ENCODE data around the gene FIGN. TPM values are rescaled to one million over a fixed set of nuclear protein-coding genes. Genes with fewer than 3 reads are reported as not detected.

The FIGN gene
- total and polyA plus RNA-seq, 2 experiments from 2014 or later = 1.4 to 4.5 TPM

DNA sequence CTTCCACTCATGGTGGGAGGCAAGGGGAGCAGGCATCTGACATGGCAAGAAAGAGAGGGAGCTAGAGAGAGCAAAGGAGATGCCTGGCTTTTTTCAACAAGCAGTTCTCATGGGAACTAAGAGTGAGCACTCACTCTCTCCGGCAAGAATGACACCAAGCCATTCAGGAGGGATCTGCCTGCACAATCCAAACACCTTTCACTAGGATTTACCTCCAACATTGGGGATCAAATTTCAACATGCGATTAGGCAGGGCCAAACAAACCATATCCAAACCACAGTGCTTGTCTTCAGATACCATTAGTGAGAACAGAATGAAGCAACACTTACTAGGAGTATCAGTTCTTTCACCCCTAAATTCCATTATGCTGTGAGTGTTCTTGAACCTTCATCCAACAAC lies 77.3 kb downstream of the FIGN start:
- Histone ChIP-seq H3K9me3 (ENCODE audit: low read depth) (no peaks in the 10 kb centered on the region), H3K4me1 (ENCODE audit: insufficient read depth) (no peaks in the 10 kb centered on the region), H2AFZ (no peak overlapping the region), H4K20me1 (ENCODE audit: insufficient read depth, poor library complexity, severe bottlenecking) (no peaks in the 10 kb centered on the region), H3K36me3 (replicated peaks; ENCODE audit: insufficient read depth, low read depth) (no peaks in the 10 kb centered on the region), H3K4me2 (no peak overlapping the region), H3K4me3 (no peak overlapping the region), H3K9me2 (replicated peaks; ENCODE audit: insufficient read depth) (no peaks in the 10 kb centered on the region), H3K79me2 (no peaks in the 10 kb centered on the region), H3K27ac (no peak overlapping the region), H3K27me3 (no peaks in the 10 kb centered on the region)
- WGBS (ENCODE audit: low lambda C conversion rate, missing lambda C conversion rate) = 27% methylated on average over 2 of the region's 2 CpGs
- DNase-seq (ENCODE audit: low spot score) = no peak
- TF ChIP-seq EZH2 (IDR thresholded peaks at IDR 0.05; ENCODE audit: borderline replicate concordance) (no peak), EZH2phosphoT487 (IDR thresholded peaks at IDR 0.05; ENCODE audit: low read depth, severe bottlenecking, unreplicated experiment) (no peak)
- TF ChIP-seq, protein P1, sequence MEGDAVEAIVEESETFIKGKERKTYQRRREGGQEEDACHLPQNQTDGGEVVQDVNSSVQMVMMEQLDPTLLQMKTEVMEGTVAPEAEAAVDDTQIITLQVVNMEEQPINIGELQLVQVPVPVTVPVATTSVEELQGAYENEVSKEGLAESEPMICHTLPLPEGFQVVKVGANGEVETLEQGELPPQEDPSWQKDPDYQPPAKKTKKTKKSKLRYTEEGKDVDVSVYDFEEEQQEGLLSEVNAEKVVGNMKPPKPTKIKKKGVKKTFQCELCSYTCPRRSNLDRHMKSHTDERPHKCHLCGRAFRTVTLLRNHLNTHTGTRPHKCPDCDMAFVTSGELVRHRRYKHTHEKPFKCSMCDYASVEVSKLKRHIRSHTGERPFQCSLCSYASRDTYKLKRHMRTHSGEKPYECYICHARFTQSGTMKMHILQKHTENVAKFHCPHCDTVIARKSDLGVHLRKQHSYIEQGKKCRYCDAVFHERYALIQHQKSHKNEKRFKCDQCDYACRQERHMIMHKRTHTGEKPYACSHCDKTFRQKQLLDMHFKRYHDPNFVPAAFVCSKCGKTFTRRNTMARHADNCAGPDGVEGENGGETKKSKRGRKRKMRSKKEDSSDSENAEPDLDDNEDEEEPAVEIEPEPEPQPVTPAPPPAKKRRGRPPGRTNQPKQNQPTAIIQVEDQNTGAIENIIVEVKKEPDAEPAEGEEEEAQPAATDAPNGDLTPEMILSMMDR (IDR thresholded peaks at IDR 0.05; ENCODE audit: poor library complexity) = no peak

DNA sequence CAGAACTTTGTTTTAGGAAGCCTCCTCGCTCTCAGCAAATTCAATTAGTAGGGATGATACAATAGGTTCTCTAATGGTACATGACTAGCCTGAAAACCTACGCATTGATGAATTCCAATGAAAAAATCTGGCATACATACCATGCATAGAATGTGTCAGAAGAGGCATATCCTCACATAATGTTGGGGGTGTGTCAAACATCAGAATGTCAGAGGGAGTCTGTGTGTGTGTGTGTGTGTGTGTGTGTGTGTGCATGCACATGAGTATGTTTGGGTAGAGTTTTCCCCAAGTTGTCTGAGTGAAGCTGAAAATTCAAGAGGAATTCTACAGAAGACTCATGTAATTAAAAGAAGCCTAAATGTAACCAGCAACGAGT lies 78.5 kb downstream of the FIGN start:
- H3K36me3 ChIP-seq (replicated peaks; ENCODE audit: insufficient read depth, low read depth) = no peaks in the 10 kb centered on the region
- H3K4me2 ChIP-seq = no peak overlapping the region
- no peaks in the 10 kb centered on the region for H4K20me1 ChIP-seq (ENCODE audit: insufficient read depth, poor library complexity, severe bottlenecking)
- no peak for TF ChIP-seq EZH2phosphoT487 (IDR thresholded peaks at IDR 0.05; ENCODE audit: low read depth, severe bottlenecking, unreplicated experiment)
- TF ChIP-seq, protein P1 (IDR thresholded peaks at IDR 0.05; ENCODE audit: poor library complexity) = no peak
- no peak for TF ChIP-seq EZH2 (IDR thresholded peaks at IDR 0.05; ENCODE audit: borderline replicate concordance)
- no peaks in the 10 kb centered on the region for H3K79me2 ChIP-seq
- no peaks in the 10 kb centered on the region for H3K9me3 ChIP-seq (ENCODE audit: low read depth)
- no peaks in the 10 kb centered on the region for H3K9me2 ChIP-seq (replicated peaks; ENCODE audit: insufficient read depth)
- no peak overlapping the region for H3K4me3 ChIP-seq
- no peak overlapping the region for H2AFZ ChIP-seq
- no peak for DNase-seq (ENCODE audit: low spot score)
- H3K27me3 ChIP-seq = no peaks in the 10 kb centered on the region
- H3K4me1 ChIP-seq (ENCODE audit: insufficient read depth) = no peaks in the 10 kb centered on the region
- WGBS (ENCODE audit: low lambda C conversion rate, missing lambda C conversion rate) = 87% methylated on average over 3 of the region's 3 CpGs
- H3K27ac ChIP-seq = no peak overlapping the region

DNA sequence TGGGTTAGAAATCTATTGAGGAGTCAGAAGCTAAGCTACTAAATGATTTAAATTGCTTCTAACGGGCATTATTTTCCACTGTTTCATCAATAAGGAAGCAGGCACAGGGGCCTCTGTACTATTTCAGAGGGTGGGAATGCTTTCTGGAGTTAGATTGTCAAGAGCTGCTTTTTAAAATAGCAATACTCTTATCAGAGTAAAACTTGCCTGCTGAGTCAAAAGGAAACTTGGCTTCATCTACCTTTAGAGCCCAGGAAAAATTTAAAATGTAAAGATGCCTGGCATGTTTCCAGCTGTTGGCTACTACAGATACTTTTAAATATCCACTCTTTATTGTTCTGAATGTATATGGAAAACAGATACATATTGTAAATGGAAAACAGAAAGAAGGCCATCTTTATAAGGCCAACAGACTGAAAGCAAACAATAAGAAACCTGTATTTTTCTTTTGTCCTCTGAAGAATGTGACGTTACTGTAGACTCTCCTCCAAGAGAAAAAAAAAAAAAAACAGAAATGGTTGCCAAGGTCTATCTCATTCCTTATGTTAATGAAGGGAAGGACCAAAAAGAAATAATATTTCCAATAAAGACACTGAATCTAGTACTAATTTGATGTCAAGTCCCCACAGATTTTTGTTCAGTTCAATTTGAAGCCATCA lies 79.1 kb downstream of the FIGN start:
- no peaks in the 10 kb centered on the region for H3K9me2 ChIP-seq (replicated peaks; ENCODE audit: insufficient read depth)
- no peaks in the 10 kb centered on the region for H3K36me3 ChIP-seq (replicated peaks; ENCODE audit: insufficient read depth, low read depth)
- peak overlapping the region; percentile 10 for H3K27ac ChIP-seq
- WGBS (ENCODE audit: low lambda C conversion rate, missing lambda C conversion rate) = 74% methylated on average over 2 of the region's 2 CpGs
- H3K79me2 ChIP-seq = no peaks in the 10 kb centered on the region
- H2AFZ ChIP-seq = no peak overlapping the region
- TF ChIP-seq EZH2 (IDR thresholded peaks at IDR 0.05; ENCODE audit: borderline replicate concordance) = no peak
- TF ChIP-seq, protein P1 (IDR thresholded peaks at IDR 0.05; ENCODE audit: poor library complexity) = no peak
- TF ChIP-seq EZH2phosphoT487 (IDR thresholded peaks at IDR 0.05; ENCODE audit: low read depth, severe bottlenecking, unreplicated experiment) = no peak
- no peak for DNase-seq (ENCODE audit: low spot score)
- no peak overlapping the region for H3K4me2 ChIP-seq
- H3K27me3 ChIP-seq = no peaks in the 10 kb centered on the region
- H3K4me1 ChIP-seq (ENCODE audit: insufficient read depth) = no peaks in the 10 kb centered on the region
- no peak overlapping the region for H3K4me3 ChIP-seq
- H4K20me1 ChIP-seq (ENCODE audit: insufficient read depth, poor library complexity, severe bottlenecking) = no peaks in the 10 kb centered on the region
- H3K9me3 ChIP-seq (ENCODE audit: low read depth) = no peaks in the 10 kb centered on the region

All from hepatocyte (in vitro differentiated cells).